ENCODE measurements around the gene SUMO2. TPM values are rescaled to one million over a fixed set of nuclear protein-coding genes. Genes with fewer than 3 reads are reported as not detected.
"Not testable (repeated sequence)": the region's sequence is repeated elsewhere in the genome, so short reads cannot be mapped to it uniquely, and the experiment has no call there.

The SUMO2 gene
- total and polyA plus RNA-seq, 7 experiments from 2014 or later: 173 to 494 (median 247) TPM

DNA sequence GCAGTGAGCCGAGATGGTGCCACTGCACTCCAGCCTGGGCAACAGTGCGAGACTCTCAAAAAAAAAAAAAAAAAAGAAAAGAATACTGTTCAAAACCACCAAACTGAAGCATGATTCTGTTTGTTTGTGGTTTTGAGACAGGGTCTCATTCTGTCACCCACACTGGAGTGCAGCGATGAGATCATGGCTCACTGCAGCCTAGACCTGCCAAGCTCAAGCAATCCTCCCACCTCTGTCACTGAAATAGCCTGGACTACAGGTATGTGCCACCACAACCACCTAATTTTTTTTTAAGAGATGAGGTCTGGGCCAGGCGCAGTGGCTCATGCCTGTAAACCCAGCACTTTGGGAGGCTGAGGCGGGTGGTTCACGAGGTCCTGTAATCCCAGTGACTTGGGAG lies 4.3 kb downstream of the SUMO2 start:
- CTCF ChIA-PET: interaction anchor here (0.7 kb wide), 1 partner anchor 115 kb away, joined by 5 read pairs; no protein-coding TSS in a partner anchor
- peaks cover 3 to 68% (median 7%) of the 10 kb centered on the region in 3 experiments for H3K36me3 ChIP-seq (ENCODE audit: control insufficient read depth in 2 of 3, insufficient read depth in 3 of 3, low read length in 3 of 3)
- DNase-seq (no peak), ATAC-seq (no peak)
- Mint-ChIP-seq H3K36me3 (peaks cover 0 to 23% (median 11%) of the 10 kb centered on the region in 5 donors), H3K27ac (peak overlapping the region in 1 of 9 donors; percentile 5), H3K9me3 (no peaks in the 10 kb centered on the region), H3K4me3 (no peak overlapping the region), H3K4me1 (peaks cover 10 to 48% (median 34%) of the 10 kb centered on the region in 7 donors), H3K27me3 (no peaks in the 10 kb centered on the region)
- H3K9me3 ChIP-seq (ENCODE audit: control insufficient read depth in 2 of 3, low read length in 3 of 3): no peaks in the 10 kb centered on the region
- peaks cover 14 to 19% of the 10 kb centered on the region in 2 donors for H3K4me1 ChIP-seq (ENCODE audit: control insufficient read depth in 2 of 2, insufficient read depth in 2 of 2, low read length in 2 of 2)
- H3K27me3 ChIP-seq (ENCODE audit: control insufficient read depth in 2 of 2, insufficient read depth in 2 of 2, low read length in 2 of 2): no peaks in the 10 kb centered on the region
- H3K27ac ChIP-seq (ENCODE audit: low read depth, low read length): no peak overlapping the region
- POLR2A ChIA-PET: no interaction called here
- intact Hi-C loops (cut with micrococcal nuclease): no loop called here
- no peak overlapping the region for H3K4me3 ChIP-seq (ENCODE audit: low read length)

DNA sequence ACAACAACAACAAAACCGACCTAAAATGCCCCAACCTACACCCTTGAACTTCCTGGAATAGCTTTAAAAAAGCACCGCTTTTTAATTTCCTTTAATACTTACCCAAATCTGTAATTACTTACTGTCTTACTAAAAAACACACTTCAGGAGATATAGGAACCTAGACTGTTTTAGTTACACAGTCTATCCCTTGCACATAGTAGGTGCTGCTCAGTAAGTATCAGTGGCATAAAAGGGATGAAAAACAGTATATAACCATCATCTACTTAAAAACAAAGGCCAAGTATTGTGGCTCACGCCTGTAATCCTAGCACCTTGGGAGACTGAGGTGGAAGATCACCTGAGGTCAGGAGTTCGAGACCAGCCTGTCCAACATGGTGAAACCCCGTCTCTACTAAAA lies 6.1 kb downstream of the SUMO2 start:
- ATAC-seq (no peak), DNase-seq (no peak)
- Mint-ChIP-seq H3K4me3 (no peak overlapping the region), H3K27me3 (no peaks in the 10 kb centered on the region), H3K9me3 (no peaks in the 10 kb centered on the region), H3K4me1 (peaks cover 8 to 51% (median 42%) of the 10 kb centered on the region in 7 donors), H3K36me3 (peaks cover 4 to 26% (median 20%) of the 10 kb centered on the region in 5 donors), H3K27ac (peak overlapping the region in 2 of 9 donors; percentile 12 to 76)
- H3K27ac ChIP-seq (ENCODE audit: low read depth, low read length): no peak overlapping the region
- no peaks in the 10 kb centered on the region for H3K9me3 ChIP-seq (ENCODE audit: control insufficient read depth in 2 of 3, low read length in 3 of 3)
- H3K36me3 ChIP-seq (ENCODE audit: control insufficient read depth in 2 of 3, insufficient read depth in 3 of 3, low read length in 3 of 3): peaks cover 6 to 71% (median 7%) of the 10 kb centered on the region in 3 experiments
- H3K4me3 ChIP-seq (ENCODE audit: low read length): no peak overlapping the region
- H3K27me3 ChIP-seq (ENCODE audit: control insufficient read depth in 2 of 2, insufficient read depth in 2 of 2, low read length in 2 of 2): no peaks in the 10 kb centered on the region
- intact Hi-C loops (cut with micrococcal nuclease): no loop called here
- CTCF ChIA-PET: interaction anchor here (0.9 to 1.1 kb wide), 2 partner anchors 62 to 66 kb away, joined by 3 read pairs; no protein-coding TSS in a partner anchor
- POLR2A ChIA-PET: interaction anchor here (0.9 to 2.9 kb wide), 6 partner anchors 12 to 109 kb away, joined by 3 to 10 read pairs (median 3); partner anchors contain the start of genes ARMC7 and MIF4GD
- H3K4me1 ChIP-seq (ENCODE audit: control insufficient read depth in 2 of 2, insufficient read depth in 2 of 2, low read length in 2 of 2): peaks cover 13 to 17% of the 10 kb centered on the region in 2 donors

DNA sequence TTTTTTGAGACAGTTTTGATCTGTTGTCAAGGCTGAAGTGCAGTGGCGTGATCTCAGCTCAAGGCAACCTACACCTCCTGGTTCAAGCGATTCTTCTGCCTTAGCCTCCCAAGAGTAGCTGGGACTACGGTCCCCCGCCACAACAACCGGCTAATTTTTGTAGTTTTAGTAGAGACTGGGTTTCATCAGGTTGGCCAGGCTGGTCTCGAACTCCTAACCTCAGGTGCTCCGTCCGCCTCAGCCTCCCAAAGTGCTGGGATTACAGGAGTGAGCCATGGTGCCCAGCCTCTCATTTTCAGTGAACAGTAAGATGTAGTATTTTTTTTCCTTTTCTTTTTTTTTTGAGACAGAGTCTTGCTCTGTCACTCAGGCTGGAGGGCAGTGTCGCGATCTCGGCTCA lies 7.8 kb downstream of the SUMO2 start:
- peaks cover 3 to 8% of the 10 kb centered on the region in 2 donors for H3K4me1 ChIP-seq (ENCODE audit: control insufficient read depth in 2 of 2, insufficient read depth in 2 of 2, low read length in 2 of 2)
- ATAC-seq (no peak), DNase-seq (no peak)
- intact Hi-C loops (cut with micrococcal nuclease): loop anchor here in 1 of 2 donors (5.0 kb wide), 1 partner anchor 43 kb away; the partner anchor contains the start of gene NT5C
- Mint-ChIP-seq H3K9me3 (no peaks in the 10 kb centered on the region), H3K27ac (peak overlapping the region in 1 of 9 donors; percentile 61), H3K4me1 (peaks cover 0 to 39% (median 32%) of the 10 kb centered on the region in 7 donors), H3K4me3 (no peak overlapping the region), H3K36me3 (peaks cover 4 to 21% (median 18%) of the 10 kb centered on the region in 5 donors), H3K27me3 (no peaks in the 10 kb centered on the region)
- CTCF ChIA-PET: interaction anchor here (10.3 kb wide), 1 partner anchor 60 kb away, joined by 102 read pairs; no protein-coding TSS in a partner anchor
- POLR2A ChIA-PET: interaction anchor here (0.6 to 2.9 kb wide), 3 partner anchors 61 to 141 kb away, joined by 3 to 10 read pairs (median 3); no protein-coding TSS in a partner anchor
- no peak overlapping the region for H3K4me3 ChIP-seq (ENCODE audit: low read length)
- no peaks in the 10 kb centered on the region for H3K27me3 ChIP-seq (ENCODE audit: control insufficient read depth in 2 of 2, insufficient read depth in 2 of 2, low read length in 2 of 2)
- H3K36me3 ChIP-seq (ENCODE audit: control insufficient read depth in 2 of 3, insufficient read depth in 3 of 3, low read length in 3 of 3): peaks cover 6 to 70% (median 7%) of the 10 kb centered on the region in 3 experiments
- H3K9me3 ChIP-seq (ENCODE audit: control insufficient read depth in 2 of 3, low read length in 3 of 3): no peaks in the 10 kb centered on the region
- H3K27ac ChIP-seq (ENCODE audit: low read depth, low read length): no peak overlapping the region

DNA sequence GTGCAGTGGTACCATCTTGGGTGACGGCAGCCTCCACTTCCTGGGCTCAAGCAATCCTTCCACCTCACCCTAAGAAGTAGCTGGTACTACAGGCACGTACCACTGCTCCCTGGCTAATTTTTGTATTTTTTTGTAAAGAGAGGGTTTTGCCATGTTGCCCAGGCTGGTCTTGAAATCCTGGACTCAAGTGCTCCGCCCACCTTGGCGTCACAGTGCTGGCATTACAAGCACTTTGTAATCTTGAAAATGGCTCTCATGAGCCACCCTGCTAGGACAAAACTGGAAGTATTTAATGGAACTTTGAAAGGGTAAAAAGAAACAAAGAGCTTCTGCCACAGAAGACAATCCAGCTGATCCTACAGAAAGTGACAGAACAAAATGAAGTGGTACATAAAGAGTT lies 9.2 kb downstream of the SUMO2 start:
- ChIA-PET POLR2A (interaction anchor here (0.6 to 1.3 kb wide), 7 partner anchors 9 to 113 kb away, joined by 3 to 5 read pairs (median 3); partner anchors contain the start of genes JPT1, NT5C and SUMO2), CTCF (interaction anchor here (0.6 to 10.3 kb wide), 7 partner anchors 28 to 214 kb away, joined by 3 to 102 read pairs (median 3); no protein-coding TSS in a partner anchor)
- Mint-ChIP-seq H3K36me3 (peaks cover 4 to 21% (median 16%) of the 10 kb centered on the region in 5 donors), H3K27ac (peak overlapping the region in 3 of 9 donors; percentile 16 to 51 (median 31)), H3K9me3 (no peaks in the 10 kb centered on the region), H3K4me3 (no peak overlapping the region), H3K4me1 (peaks cover 0 to 24% (median 23%) of the 10 kb centered on the region in 7 donors), H3K27me3 (no peaks in the 10 kb centered on the region)
- H3K27me3 ChIP-seq (ENCODE audit: control insufficient read depth in 2 of 2, insufficient read depth in 2 of 2, low read length in 2 of 2): no peaks in the 10 kb centered on the region
- no peak overlapping the region for H3K4me3 ChIP-seq (ENCODE audit: low read length)
- intact Hi-C loops (cut with micrococcal nuclease): loop anchor here in 1 of 2 donors (5.0 kb wide), 1 partner anchor 41 kb away; the partner anchor contains the start of gene NT5C
- ATAC-seq (no peak), DNase-seq (no peak)
- peaks cover 6 to 61% (median 7%) of the 10 kb centered on the region in 3 experiments for H3K36me3 ChIP-seq (ENCODE audit: control insufficient read depth in 2 of 3, insufficient read depth in 3 of 3, low read length in 3 of 3)
- peaks cover 0 to 3% of the 10 kb centered on the region in 2 donors for H3K4me1 ChIP-seq (ENCODE audit: control insufficient read depth in 2 of 2, insufficient read depth in 2 of 2, low read length in 2 of 2)
- H3K9me3 ChIP-seq (ENCODE audit: control insufficient read depth in 2 of 3, low read length in 3 of 3): no peaks in the 10 kb centered on the region
- H3K27ac ChIP-seq (ENCODE audit: low read depth, low read length): no peak overlapping the region

DNA sequence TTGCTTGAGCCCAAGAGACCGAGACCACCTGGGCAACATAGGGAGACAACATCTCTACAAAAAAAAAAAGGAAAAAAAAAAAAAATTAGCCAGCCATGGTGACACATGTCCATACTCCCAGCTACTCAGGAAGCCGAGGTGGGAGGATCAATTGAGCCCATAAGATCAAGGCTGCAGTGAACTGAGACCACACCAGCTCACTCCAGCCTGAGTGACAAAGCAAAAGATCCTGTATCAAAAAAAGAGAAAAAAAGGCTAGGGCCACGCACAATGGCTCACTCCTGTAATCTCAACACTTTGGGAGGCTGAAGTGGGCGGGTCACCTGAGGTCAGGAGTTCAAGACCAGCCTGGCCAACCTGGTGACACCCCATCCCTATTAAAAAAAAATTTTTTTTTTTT lies 13.8 kb downstream of the SUMO2 start:
- POLR2A ChIA-PET: interaction anchor here (0.6 to 2.1 kb wide), 9 partner anchors 8 to 119 kb away, joined by 3 to 9 read pairs (median 3); partner anchors contain the start of gene SUMO2
- no peaks in the 10 kb centered on the region for H3K27me3 ChIP-seq (ENCODE audit: control insufficient read depth in 2 of 2, insufficient read depth in 2 of 2, low read length in 2 of 2)
- peaks cover 4 to 23% (median 11%) of the 10 kb centered on the region in 5 donors for H3K36me3 Mint-ChIP-seq
- no peak overlapping the region for H3K4me3 ChIP-seq (ENCODE audit: low read length)
- H3K27ac Mint-ChIP-seq: peak overlapping the region in 1 of 9 donors; percentile 54
- peaks cover 0 to 3% of the 10 kb centered on the region in 2 donors for H3K4me1 ChIP-seq (ENCODE audit: control insufficient read depth in 2 of 2, insufficient read depth in 2 of 2, low read length in 2 of 2)
- no peak overlapping the region for H3K27ac ChIP-seq (ENCODE audit: low read depth, low read length)
- no peak overlapping the region for H3K4me3 Mint-ChIP-seq
- peaks cover 0 to 42% (median 6%) of the 10 kb centered on the region in 3 experiments for H3K36me3 ChIP-seq (ENCODE audit: control insufficient read depth in 2 of 3, insufficient read depth in 3 of 3, low read length in 3 of 3)
- peaks cover 0 to 18% (median 15%) of the 10 kb centered on the region in 7 donors for H3K4me1 Mint-ChIP-seq
- intact Hi-C loops (cut with micrococcal nuclease): no loop called here
- CTCF ChIA-PET: interaction anchor here (0.6 to 10.3 kb wide), 4 partner anchors 31 to 573 kb away, joined by 3 to 102 read pairs (median 4); no protein-coding TSS in a partner anchor
- no peaks in the 10 kb centered on the region for H3K9me3 ChIP-seq (ENCODE audit: control insufficient read depth in 2 of 3, low read length in 3 of 3)
- DNase-seq (no peak), ATAC-seq (no peak)
- H3K27me3 Mint-ChIP-seq: no peaks in the 10 kb centered on the region
- no peaks in the 10 kb centered on the region for H3K9me3 Mint-ChIP-seq

DNA sequence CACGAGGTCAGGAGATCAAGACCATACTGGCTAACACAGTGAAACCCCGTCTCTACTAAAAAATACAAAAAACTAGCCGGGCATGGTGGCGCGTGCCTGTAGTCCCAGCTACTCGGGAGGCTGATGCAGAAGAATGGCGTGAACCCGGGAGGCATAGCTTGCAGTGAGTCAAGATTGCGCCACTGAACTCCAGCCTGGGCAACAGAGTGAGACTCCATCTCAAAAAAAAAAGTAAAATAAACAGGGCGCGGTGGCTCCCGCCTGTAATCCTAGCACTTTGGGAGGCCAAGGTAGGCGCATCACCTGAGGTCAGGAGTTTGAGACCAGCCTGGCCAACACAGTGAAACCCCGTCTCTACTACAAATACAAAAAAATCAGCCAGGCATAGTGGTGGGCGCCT lies 18.2 kb downstream of the SUMO2 start:
- H3K27me3 Mint-ChIP-seq; H3K4me1 ChIP-seq (ENCODE audit: control insufficient read depth in 2 of 2, insufficient read depth in 2 of 2, low read length in 2 of 2); H3K27me3 ChIP-seq (ENCODE audit: control insufficient read depth in 2 of 2, insufficient read depth in 2 of 2, low read length in 2 of 2); H3K9me3 ChIP-seq (ENCODE audit: control insufficient read depth in 2 of 3, low read length in 3 of 3); ATAC-seq; DNase-seq; H3K4me3 Mint-ChIP-seq; H3K4me3 ChIP-seq (ENCODE audit: low read length); H3K27ac ChIP-seq (ENCODE audit: low read depth, low read length); CTCF ChIA-PET; H3K9me3 Mint-ChIP-seq; H3K4me1 Mint-ChIP-seq: not testable (repeated sequence)
- intact Hi-C loops (cut with micrococcal nuclease): loop anchor here in 1 of 2 donors (1.0 kb wide), 1 partner anchor 10 kb away; the partner anchor contains the start of gene JPT1
- peaks cover 0 to 29% (median 0%) of the 10 kb centered on the region in 3 experiments for H3K36me3 ChIP-seq (ENCODE audit: control insufficient read depth in 2 of 3, insufficient read depth in 3 of 3, low read length in 3 of 3)
- peak overlapping the region in 3 of 9 donors; percentile 10 to 40 (median 25) for H3K27ac Mint-ChIP-seq
- POLR2A ChIA-PET: interaction anchor here (1.0 kb wide), 1 partner anchor 11 kb away, joined by 3 read pairs; no protein-coding TSS in a partner anchor
- peaks cover 0 to 11% (median 0%) of the 10 kb centered on the region in 5 donors for H3K36me3 Mint-ChIP-seq

Measured in naive thymus-derived CD4-positive, alpha-beta T cell (primary cell).